HepG2 (cell line): ENCODE results near the gene ZNF302. TPM values are rescaled to one million over a fixed set of nuclear protein-coding genes. Genes with fewer than 3 reads are reported as not detected.
A peak's percentile ranks its signal among the peaks of the same experiment; 100 is the strongest.

Source experiments
- CBFB ChIP-seq: sonication (generic); formaldehyde crosslinking; IDR thresholded peaks from 2 replicates; pipeline ENCODE4 v1.4.0; 2020; ENCODE audit warnings: missing genetic modification reagents
- ELF3 ChIP-seq: IDR thresholded peaks from 2 replicates; pipeline ENCODE4 v1.6.1; 2016; ENCODE audit warnings: missing genetic modification reagents, missing compliant biosample characterization
- FOXK2 ChIP-seq: fragments of 450-650 bp; IDR thresholded peaks from 2 replicates; pipeline ENCODE4 v1.6.1; 2016
- FOXO1 ChIP-seq: sonication (generic); formaldehyde crosslinking; IDR thresholded peaks from 2 replicates; pipeline ENCODE4 v1.4.0; 2020; ENCODE audit warnings: missing genetic modification reagents
- FOXP1 ChIP-seq, 2 experiments: fragments of 450-650 bp in 1 of 2; IDR thresholded peaks; 2 replicates each; pipeline ENCODE4 v1.6.1; 2017 to 2018; ENCODE audit warnings: antibody characterized with exemption in 1 of 2
- KDM3A ChIP-seq: IDR thresholded peaks from 2 replicates; pipeline ENCODE4 v1.6.1; 2018; ENCODE audit warnings: low read depth, missing compliant biosample characterization
- MLX ChIP-seq: IDR thresholded peaks from 2 replicates; pipeline ENCODE4 v1.6.1; 2016
- NCOA5 ChIP-seq: sonication (generic); formaldehyde crosslinking; IDR thresholded peaks from 2 replicates; pipeline ENCODE4 v1.4.0; 2020; ENCODE audit warnings: missing genetic modification reagents
- NR2C2 ChIP-seq: sonication (generic); formaldehyde crosslinking; IDR thresholded peaks from 2 replicates; pipeline ENCODE4 v1.4.0; 2020; ENCODE audit warnings: missing genetic modification reagents, mild to moderate bottlenecking, moderate library complexity, borderline replicate concordance
- NR2F6 ChIP-seq, 2 experiments: IDR thresholded peaks; 2 replicates each; pipeline ENCODE4 v1.6.1; 2016; ENCODE audit warnings: antibody characterized with exemption in 1 of 2, mild to moderate bottlenecking in 1 of 2
- RERE ChIP-seq: IDR thresholded peaks from 2 replicates; pipeline ENCODE4 v1.6.1; 2016; ENCODE audit warnings: low read depth, missing genetic modification reagents, missing compliant biosample characterization
- RXRB ChIP-seq: IDR thresholded peaks from 2 replicates; pipeline ENCODE4 v1.6.1; 2016; ENCODE audit warnings: borderline replicate concordance, missing genetic modification reagents, missing compliant biosample characterization
- SIX4 ChIP-seq: sonication (generic); formaldehyde crosslinking; IDR thresholded peaks from 2 replicates; pipeline ENCODE4 v1.4.0; 2020; ENCODE audit warnings: missing genetic modification reagents
- SYNCRIP ChIP-seq: fragments of 200-400 bp; formaldehyde crosslinking; IDR thresholded peaks from 2 replicates; pipeline ENCODE4 v1.6.1; 2018; ENCODE audit warnings: mild to moderate bottlenecking, low read depth, low read length; ENCODE audit not compliant: insufficient read depth
- TCF12 ChIP-seq, 2 experiments: fragments of 450-650 bp in 1 of 2; sonication (generic) in 1 of 2; formaldehyde crosslinking in 1 of 2; IDR thresholded peaks; 2 replicates each; pipeline versions ENCODE4 v1.6.1 to v1.8.0; 2017 to 2022; ENCODE audit warnings: antibody characterized with exemption in 1 of 2, mild to moderate bottlenecking in 1 of 2, missing genetic modification reagents in 1 of 2, moderate library complexity in 1 of 2
- TCF7L2 ChIP-seq: IDR thresholded peaks from 2 replicates; pipeline ENCODE4 v1.6.1; 2011; ENCODE audit warnings: mild to moderate bottlenecking, low read depth, low read length, moderate library complexity
- ZBTB34 ChIP-seq: sonication (generic); formaldehyde crosslinking; IDR thresholded peaks from 2 replicates; pipeline ENCODE4 v1.8.0; 2022; ENCODE audit warnings: mild to moderate bottlenecking, missing genetic modification reagents
- ZBTB49 ChIP-seq: sonication (generic); formaldehyde crosslinking; IDR thresholded peaks from 2 replicates; pipeline ENCODE4 v1.4.0; 2020; ENCODE audit warnings: missing genetic modification reagents, borderline replicate concordance
- ZMYM4 ChIP-seq: sonication (generic); formaldehyde crosslinking; IDR thresholded peaks from 2 replicates; pipeline ENCODE4 v1.8.1; 2023; ENCODE audit warnings: mild to moderate bottlenecking, missing genetic modification reagents
- ZNF274 ChIP-seq: sonication (generic); formaldehyde crosslinking; IDR thresholded peaks from 2 replicates; pipeline ENCODE4 v1.5.1; 2020; ENCODE audit warnings: mild to moderate bottlenecking, missing genetic modification reagents
- ZNF446 ChIP-seq: sonication (generic); formaldehyde crosslinking; IDR thresholded peaks from 2 replicates; pipeline ENCODE4 v1.5.0; 2020; ENCODE audit warnings: mild to moderate bottlenecking, missing genetic modification reagents
- ZNF543 ChIP-seq: sonication (generic); formaldehyde crosslinking; IDR thresholded peaks from 2 replicates; pipeline ENCODE4 v1.4.0; 2020; ENCODE audit warnings: mild to moderate bottlenecking, missing genetic modification reagents
- polyA plus RNA-seq, 8 experiments: library from polyadenylated mRNA; depleted of rRNA in 3 of 8; stranded (reverse) in 7 of 8; unstranded in 1 of 8; fragments of >200 nt; fragmentation: Illumina TruSeq in 4 of 8; extraction: Trizol in 4 of 8; gene quantifications; 2 replicates each; pipeline versions ENCODE4 v1.2.1 to v1.2.3, GENCODE V29; 2011 to 2016; ENCODE audit warnings: low read depth in 4 of 8, missing spikeins in 1 of 8, mixed read lengths in 1 of 8; ENCODE audit not compliant: insufficient read depth in 1 of 8
- total RNA-seq, 5 experiments: library from RNA; depleted of rRNA; stranded (reverse); fragments of >200 nt; fragmentation: Illumina TruSeq; extraction: Trizol; gene quantifications; 2 replicates each; pipeline ENCODE4 v1.2.3, GENCODE V29; 2016; ENCODE audit warnings: low read depth in 1 of 5

ZNF302 gene
- total and polyA plus RNA-seq, 2 of the 13 experiments (the other 11 are each of a cell fraction or from before 2014, with no cell fraction given): not detected

GRCh38 chr19:34673590-34673989 lies 3.9 kb upstream of the ZNF302 start (continued):
- TF ChIP-seq RERE (CRISPR knock-in tag) (0 out of 2 replicates have a peak, but pooled peaks have one; percentile 12), NR2F6 (IDR thresholded peaks at IDR 0.05) (peak; percentile 53; the same call in 1 of the 2 replicates), NR2F6 (CRISPR knock-in tag; IDR thresholded peaks at IDR 0.05) (peak; percentile 56; the same call in 1 of the 2 replicates), NR2C2 (CRISPR knock-in tag) (no peak), FOXK2 (peak; percentile 71; the same call in 1 of the 2 replicates), SYNCRIP (no peak), FOXP1 (IDR thresholded peaks at IDR 0.05) (no peak), FOXP1 (CRISPR knock-in tag; IDR thresholded peaks at IDR 0.05) (peak; percentile 85), ZNF274 (CRISPR knock-in tag) (no peak), ZBTB49 (CRISPR knock-in tag) (no peak), ZNF446 (CRISPR knock-in tag) (no peak), SIX4 (CRISPR knock-in tag) (peak; percentile 28; the same call in 1 of the 2 replicates), KDM3A (CRISPR knock-in tag) (no peak), RXRB (CRISPR knock-in tag) (peak; percentile 66), NCOA5 (CRISPR knock-in tag) (no peak), TCF12 (IDR thresholded peaks at IDR 0.05) (no peak), TCF12 (CRISPR knock-in tag; IDR thresholded peaks at IDR 0.05) (no peak), ZBTB34 (no peak), MLX (CRISPR knock-in tag) (peak; percentile 74), CBFB (0 out of 2 replicates have a peak, but pooled peaks have one; percentile 25), ZNF543 (CRISPR knock-in tag) (no peak), ELF3 (peak; percentile 85), ZMYM4 (CRISPR knock-in tag) (peak; percentile 65), FOXO1 (CRISPR knock-in tag) (peak; percentile 92), TCF7L2 (no peak)
